HG02642 (cell line): Measurements from ENCODE around the gene TJP2.

Source experiments
- ATAC-seq: cut with Tn5 transposase; IDR thresholded peaks from one replicate; pipeline ENCODE4 v1.9.1; 2021; ENCODE audit warnings: mild to moderate bottlenecking; ENCODE audit not compliant: unreplicated experiment, poor library complexity

TJP2 gene

GRCh38 chr9:69218166-69218565 lies 44.1 kb downstream of the TJP2 start:
- ATAC-seq = no peak

DNA sequence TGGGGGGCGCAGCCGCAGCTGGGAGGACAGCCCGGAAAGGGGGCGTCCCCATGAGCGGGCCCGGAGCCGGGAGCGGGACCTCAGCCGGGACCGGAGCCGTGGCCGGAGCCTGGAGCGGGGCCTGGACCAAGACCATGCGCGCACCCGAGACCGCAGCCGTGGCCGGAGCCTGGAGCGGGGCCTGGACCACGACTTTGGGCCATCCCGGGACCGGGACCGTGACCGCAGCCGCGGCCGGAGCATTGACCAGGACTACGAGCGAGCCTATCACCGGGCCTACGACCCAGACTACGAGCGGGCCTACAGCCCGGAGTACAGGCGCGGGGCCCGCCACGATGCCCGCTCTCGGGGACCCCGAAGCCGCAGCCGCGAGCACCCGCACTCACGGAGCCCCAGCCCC lies 47.0 kb downstream of the TJP2 start:
- no peak for ATAC-seq

DNA sequence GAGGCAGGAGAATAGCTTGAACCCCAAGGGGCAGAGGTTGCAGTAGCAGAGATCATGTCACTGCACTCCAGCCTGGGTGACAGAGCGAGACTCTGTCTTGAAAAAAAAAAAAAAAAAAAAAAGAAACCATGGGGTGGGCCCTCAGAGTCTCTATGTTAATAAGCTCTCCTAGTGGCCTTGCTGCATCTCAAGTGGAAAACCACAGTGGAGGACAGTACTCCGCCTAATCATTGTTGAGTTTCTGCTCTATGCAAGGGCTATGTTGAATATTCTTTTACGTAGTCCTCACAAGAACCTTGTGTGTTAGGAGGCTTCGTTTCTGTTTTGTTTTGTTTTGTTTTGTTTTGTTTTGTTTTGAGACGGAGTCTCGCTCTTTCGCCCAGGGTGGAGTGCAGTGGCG lies 48.9 kb downstream of the TJP2 start:
- ATAC-seq = no peak

- ATAC-seq = no peak
These were observed 49.5 kb downstream of the TJP2 start for GRCh38 chr9:69223605-69224004.

DNA sequence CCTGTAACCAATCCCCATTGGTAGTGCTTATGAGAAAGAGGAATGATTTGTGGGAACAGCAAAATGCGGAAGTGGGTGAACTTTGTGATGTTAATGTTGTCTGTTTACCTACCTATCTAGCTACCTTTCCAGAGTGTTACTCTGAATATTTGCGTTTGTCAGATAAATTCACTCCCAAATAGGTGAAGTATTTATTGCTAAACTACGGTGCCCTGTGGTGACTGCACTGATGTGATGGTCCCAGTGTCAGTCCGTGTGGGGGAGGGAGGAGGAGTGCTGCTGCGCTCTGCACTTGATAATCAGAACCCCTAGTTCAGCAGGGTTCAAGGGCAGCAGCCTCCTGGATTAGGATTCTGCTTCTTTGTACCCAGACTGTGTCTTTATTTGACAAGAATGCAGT lies 55.3 kb downstream of the TJP2 start:
- ATAC-seq = no peak

DNA sequence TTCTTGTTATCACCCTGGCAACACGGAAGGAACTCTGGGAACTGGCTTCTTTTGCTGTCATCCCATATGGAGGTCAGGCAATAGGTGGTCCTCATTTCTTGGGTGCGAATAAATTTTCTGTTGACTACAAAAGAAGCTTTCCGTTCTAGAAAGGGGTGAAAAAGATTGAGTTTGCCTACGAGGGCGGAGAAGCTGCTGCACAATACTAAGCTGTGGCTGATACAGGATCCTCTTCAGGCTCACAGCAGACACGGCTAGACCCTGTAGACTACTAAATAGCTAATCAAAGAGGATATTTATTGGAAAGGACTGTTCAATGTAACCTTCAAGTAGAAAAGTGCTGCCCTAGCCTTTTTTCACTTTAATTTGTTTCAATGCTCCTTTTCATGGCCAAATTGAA lies 58.1 kb downstream of the TJP2 start:
- ATAC-seq = no peak

DNA sequence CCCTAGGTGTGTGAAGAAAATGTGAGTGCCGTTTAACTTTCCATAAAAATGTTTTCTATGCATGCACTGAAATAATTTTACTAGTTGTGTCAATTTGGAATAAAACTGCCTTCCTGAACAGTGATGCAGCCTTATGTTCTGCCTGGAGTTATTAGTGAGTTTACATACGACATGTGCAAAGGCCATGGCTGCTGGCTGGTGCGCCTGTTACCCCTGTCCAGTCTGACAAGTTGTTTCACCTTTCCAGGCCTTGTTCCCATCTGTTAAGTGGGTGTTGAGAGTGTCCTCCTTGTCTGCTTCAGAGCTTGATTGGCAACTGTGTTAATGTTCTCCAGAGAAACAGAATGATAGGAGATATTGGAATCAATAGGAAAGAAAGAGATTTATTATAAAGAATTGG lies 60.6 kb downstream of the TJP2 start:
- no peak for ATAC-seq

DNA sequence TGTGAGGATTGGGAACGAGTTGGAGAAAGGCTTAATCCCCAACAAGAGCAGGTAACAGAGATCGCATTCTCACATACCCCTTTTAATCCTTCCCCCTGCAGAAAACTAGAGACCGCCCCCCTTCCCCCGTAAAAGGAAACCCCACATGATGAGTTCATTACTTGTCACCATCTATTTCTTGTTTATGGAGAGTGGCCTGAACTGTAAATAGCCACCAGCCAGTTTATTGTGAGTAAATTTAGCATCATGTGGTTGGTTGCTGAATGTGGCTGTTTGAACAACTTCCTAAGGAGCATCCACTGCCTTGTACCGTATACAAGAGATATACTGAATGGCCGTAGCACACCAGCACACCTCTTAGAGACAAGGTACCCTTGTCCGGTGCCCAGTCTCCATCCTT lies 62.1 kb downstream of the TJP2 start:
- ATAC-seq = no peak

- no peak for ATAC-seq
These were observed 63.7 kb downstream of the TJP2 start for GRCh38 chr9:69237702-69238295.

- ATAC-seq = no peak
These were observed 69.0 kb downstream of the TJP2 start for GRCh38 chr9:69243116-69243515.

DNA sequence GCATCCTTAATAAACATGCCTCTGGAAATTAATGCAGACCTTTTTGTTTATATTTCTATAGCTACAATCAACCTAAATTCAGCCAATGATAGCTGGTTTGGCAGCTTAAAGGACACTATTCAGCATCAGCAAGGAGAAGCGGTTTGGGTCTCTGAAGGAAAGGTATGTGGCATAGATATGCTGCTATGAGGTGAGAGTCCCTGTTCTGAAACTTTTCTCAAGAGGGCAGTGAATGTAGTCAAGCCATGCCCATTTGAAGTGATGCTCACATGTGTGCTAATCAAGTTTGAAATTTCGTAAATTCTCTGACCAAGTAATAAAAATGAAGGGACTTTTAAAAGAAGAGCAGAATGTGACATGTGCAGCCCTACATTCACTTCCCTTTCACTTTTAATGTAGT lies 72.6 kb downstream of the TJP2 start:
- no peak for ATAC-seq

- no peak for ATAC-seq
These were observed 73.9 kb downstream of the TJP2 start for GRCh38 chr9:69248005-69248404.

DNA sequence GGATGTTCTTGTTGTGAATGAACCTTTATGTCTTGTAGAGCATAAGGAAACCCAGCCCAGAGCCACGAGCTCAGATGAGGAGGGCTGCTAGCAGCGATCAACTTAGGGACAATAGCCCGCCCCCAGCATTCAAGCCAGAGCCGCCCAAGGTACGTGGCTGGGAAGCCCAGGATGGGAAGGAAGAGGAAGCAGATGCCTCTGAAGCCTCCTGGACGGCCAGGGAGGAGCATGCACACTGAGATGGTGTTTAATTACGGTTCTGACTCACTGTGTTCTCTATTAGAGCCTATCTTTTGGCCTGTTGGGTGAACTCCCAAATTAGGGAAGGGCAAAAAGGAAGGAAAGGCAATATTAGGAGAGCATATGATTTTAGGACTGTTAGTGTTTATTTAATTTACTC lies 75.3 kb downstream of the TJP2 start:
- ATAC-seq = no peak

DNA sequence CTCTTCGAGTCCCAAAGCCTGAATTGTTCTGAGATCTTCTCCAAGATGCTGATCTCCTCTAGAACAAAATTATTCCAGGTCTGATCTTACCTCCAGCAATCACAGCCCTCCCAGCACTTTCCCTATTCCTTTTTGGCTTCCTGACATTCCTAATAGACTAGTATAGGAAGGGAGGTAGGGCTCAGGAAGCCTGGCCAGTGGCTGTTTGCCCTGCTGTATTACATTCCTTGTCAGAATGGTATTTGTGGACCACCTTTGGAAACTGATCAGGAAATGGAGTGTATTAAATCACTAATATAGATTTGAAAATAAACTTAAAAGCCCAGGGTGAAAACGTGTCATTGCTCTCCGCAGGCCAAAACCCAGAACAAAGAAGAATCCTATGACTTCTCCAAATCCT lies 76.6 kb downstream of the TJP2 start:
- ATAC-seq = no peak

DNA sequence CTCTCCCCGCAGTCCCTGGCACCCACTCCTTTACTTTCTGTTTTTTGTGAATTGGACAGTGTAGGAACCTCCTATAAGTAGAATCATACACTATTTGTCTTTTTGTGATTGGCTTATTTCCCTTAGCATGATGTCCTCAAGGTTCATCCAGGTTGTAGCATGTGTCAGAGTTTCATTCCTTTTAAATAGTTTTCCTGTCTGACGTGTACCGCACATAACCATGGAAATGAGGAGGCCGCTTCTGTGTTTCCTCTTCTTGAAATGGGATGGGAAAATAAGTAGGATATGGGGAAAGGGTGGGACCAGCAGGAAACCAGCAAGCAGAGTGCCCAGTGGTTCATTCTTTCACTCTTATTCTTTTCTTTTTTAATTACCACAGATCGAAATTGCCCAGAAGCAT lies 78.4 kb downstream of the TJP2 start:
- ATAC-seq = no peak

GRCh38 chr9:69253057-69253456 lies 79.0 kb downstream of the TJP2 start:
- ATAC-seq = no peak

GRCh38 chr9:69254223-69254622 lies 80.1 kb downstream of the TJP2 start:
- ATAC-seq = no peak

DNA sequence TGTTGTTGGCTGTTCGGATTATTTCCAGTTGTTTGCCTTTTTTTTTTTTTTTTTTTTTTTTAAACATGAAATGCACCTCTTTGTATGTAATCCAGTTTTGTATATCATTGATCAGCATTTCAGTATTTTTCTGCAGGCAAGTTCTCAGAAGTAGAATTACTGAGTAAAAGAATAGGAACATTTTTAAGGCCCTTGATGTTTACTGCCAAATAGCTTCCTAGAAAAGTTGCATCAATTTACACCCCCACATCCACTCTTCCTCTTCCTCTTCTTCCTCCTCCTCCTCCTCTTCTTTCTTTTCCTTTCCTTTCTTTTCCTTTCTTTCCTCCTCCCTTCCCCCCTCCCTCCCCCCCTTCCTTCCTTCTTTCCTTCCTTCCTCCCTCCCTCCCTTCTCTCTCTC lies 81.5 kb downstream of the TJP2 start:
- no peak for ATAC-seq

GRCh38 chr9:69258551-69258950 lies 84.5 kb downstream of the TJP2 start:
- no peak for ATAC-seq

DNA sequence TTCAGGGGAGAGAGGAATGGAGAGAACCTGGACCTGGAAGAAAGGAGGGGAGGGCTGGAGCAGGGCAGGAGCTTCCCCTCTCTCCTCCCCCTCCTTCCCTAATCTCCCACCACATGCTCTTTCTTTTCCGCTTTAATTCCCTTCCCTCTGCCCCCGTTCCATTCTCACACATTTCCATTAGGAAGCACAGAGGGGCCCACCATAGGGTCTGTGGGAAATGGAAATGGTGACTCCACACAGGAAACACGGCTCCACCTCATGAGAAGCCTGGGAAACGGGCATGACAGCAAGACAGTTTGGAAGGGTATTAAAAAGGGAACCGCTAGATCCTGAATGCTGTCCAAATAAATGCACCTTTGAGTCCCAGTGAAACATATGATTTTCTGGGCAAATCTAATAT lies 86.1 kb downstream of the TJP2 start:
- no peak for ATAC-seq

GRCh38 chr9:69261636-69262035 lies 87.6 kb downstream of the TJP2 start:
- no peak for ATAC-seq

- no peak for ATAC-seq
These were observed 90.4 kb downstream of the TJP2 start for GRCh38 chr9:69264526-69264925.

- ATAC-seq = no peak
These were observed 91.8 kb downstream of the TJP2 start for GRCh38 chr9:69265891-69266290.
